ENCODE data around the gene PPM1B.

GRCh38 chr2:44205169-44205568 lies 36.5 kb downstream of the PPM1B start:
- TF ChIP-seq POLR2AphosphoS5 (IDR thresholded peaks at IDR 0.05) (no peak), POLR2A (IDR thresholded peaks at IDR 0.05) (no peak)
- TF ChIP-seq, protein P1, sequence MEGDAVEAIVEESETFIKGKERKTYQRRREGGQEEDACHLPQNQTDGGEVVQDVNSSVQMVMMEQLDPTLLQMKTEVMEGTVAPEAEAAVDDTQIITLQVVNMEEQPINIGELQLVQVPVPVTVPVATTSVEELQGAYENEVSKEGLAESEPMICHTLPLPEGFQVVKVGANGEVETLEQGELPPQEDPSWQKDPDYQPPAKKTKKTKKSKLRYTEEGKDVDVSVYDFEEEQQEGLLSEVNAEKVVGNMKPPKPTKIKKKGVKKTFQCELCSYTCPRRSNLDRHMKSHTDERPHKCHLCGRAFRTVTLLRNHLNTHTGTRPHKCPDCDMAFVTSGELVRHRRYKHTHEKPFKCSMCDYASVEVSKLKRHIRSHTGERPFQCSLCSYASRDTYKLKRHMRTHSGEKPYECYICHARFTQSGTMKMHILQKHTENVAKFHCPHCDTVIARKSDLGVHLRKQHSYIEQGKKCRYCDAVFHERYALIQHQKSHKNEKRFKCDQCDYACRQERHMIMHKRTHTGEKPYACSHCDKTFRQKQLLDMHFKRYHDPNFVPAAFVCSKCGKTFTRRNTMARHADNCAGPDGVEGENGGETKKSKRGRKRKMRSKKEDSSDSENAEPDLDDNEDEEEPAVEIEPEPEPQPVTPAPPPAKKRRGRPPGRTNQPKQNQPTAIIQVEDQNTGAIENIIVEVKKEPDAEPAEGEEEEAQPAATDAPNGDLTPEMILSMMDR (IDR thresholded peaks at IDR 0.05): no peak
